BLaER1 treated with 17β-estradiol and CSF1 and Interleukin-3, amounts not matched to agents 10 nM and 100 nM (cell line): ENCODE results near the gene OR10H1.
"Not testable (repeated sequence)": the region's sequence is repeated elsewhere in the genome, so short reads cannot be mapped to it uniquely, and the experiment has no call there.

Source experiments
- H3K27ac ChIP-seq, 11 experiments: shearing (Covaris generic); formaldehyde crosslinking; 2 replicates each; pipeline ENCODE4 v1.8.1; 2022
- H3K27me3 ChIP-seq, 11 experiments: shearing (Covaris generic); formaldehyde crosslinking; 2 replicates each; pipeline ENCODE4 v1.8.1; 2022
- H3K36me3 ChIP-seq, 11 experiments: shearing (Covaris generic); formaldehyde crosslinking; 2 replicates each; pipeline ENCODE4 v1.8.1; 2022
- H3K4me1 ChIP-seq, 10 experiments: shearing (Covaris generic); formaldehyde crosslinking; 2 replicates each; pipeline ENCODE4 v1.8.1; 2022
- H3K4me2 ChIP-seq, 11 experiments: shearing (Covaris generic); formaldehyde crosslinking; 2 replicates each; pipeline ENCODE4 v1.8.1; 2022
- H3K4me3 ChIP-seq, 10 experiments: shearing (Covaris generic); formaldehyde crosslinking; 2 replicates each; pipeline ENCODE4 v1.8.1; 2022
- H3K9ac ChIP-seq, 11 experiments: shearing (Covaris generic); formaldehyde crosslinking; 2 replicates each; pipeline ENCODE4 v1.8.1; 2022
- H3K9me3 ChIP-seq, 11 experiments: shearing (Covaris generic); formaldehyde crosslinking; replicated peaks in 1 of 11; 2 replicates each; pipeline ENCODE4 v1.8.1; 2022
- H4K20me1 ChIP-seq, 11 experiments: shearing (Covaris generic); formaldehyde crosslinking; 2 replicates each; pipeline ENCODE4 v1.8.1; 2022
- Cebpa-rat ChIP-seq, 11 experiments: shearing (Covaris generic); IDR thresholded peaks; 2 replicates each; pipeline ENCODE4 v1.8.1; 2022

Gene OR10H1

DNA sequence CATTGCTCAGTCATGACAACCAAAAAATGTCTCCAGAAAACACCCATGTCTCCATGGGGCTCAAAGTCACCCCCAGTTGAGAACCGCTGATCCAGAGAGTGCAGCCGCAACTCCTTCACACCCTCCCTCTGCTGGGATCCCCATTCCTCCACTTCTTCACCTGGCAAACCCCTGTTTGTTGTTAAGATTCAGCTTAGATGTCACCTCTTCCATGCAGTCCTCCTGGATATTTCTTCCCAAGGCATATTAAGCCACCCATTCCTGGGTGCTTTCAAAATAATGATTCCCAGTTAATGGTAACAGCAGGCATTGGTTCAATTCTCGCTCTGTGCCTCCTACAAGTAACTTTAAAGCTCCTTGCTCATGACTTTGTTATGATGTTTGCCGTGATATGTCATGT, 4.0 kb downstream of the OR10H1 start:
- H3K27ac ChIP-seq: no peak overlapping the region
- H3K4me1 ChIP-seq: peaks cover 0 to 8% (median 0%) of the 10 kb centered on the region in 10 experiments; a peak in 2 of 20 replicates
- H3K9me3 ChIP-seq: no peaks in the 10 kb centered on the region
- H3K4me2 ChIP-seq: no peak overlapping the region
- no peak overlapping the region for H3K4me3 ChIP-seq
- no peaks in the 10 kb centered on the region for H3K36me3 ChIP-seq
- no peak overlapping the region for H3K9ac ChIP-seq
- no peak for TF ChIP-seq Cebpa-rat (IDR thresholded peaks at IDR 0.05)
- H4K20me1 ChIP-seq: no peaks in the 10 kb centered on the region
- no peaks in the 10 kb centered on the region for H3K27me3 ChIP-seq

DNA sequence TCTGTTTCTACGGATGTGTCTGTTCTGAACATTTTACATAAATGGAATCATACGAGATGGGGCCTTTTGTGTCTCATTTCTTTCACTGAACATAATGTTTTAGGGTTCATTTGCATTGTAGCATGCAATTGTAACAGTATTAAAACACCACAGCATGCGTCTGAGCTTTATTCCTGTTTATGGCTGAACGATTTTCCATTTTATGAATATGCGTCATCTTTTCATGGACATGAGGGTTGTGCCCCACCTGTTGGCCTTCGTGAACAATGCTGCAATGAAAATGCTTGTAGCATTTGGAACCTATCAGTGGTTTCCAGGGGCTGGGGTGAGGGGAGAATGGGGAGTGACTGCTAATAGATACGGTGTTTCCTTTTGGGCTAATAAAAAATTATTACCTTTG, 5.1 kb downstream of the OR10H1 start:
- Histone ChIP-seq H4K20me1 (no peaks in the 10 kb centered on the region), H3K4me3 (no peak overlapping the region), H3K27ac (no peak overlapping the region), H3K36me3 (no peaks in the 10 kb centered on the region), H3K9ac (no peak overlapping the region), H3K4me2 (peak overlapping the region in 1 of 11 experiments; percentile 5; a peak in 1 of 22 replicates), H3K9me3 (no peaks in the 10 kb centered on the region), H3K4me1 (peaks cover 0 to 8% (median 0%) of the 10 kb centered on the region in 10 experiments; a peak in 2 of 20 replicates), H3K27me3 (no peaks in the 10 kb centered on the region)
- TF ChIP-seq Cebpa-rat (IDR thresholded peaks at IDR 0.05): no peak

DNA sequence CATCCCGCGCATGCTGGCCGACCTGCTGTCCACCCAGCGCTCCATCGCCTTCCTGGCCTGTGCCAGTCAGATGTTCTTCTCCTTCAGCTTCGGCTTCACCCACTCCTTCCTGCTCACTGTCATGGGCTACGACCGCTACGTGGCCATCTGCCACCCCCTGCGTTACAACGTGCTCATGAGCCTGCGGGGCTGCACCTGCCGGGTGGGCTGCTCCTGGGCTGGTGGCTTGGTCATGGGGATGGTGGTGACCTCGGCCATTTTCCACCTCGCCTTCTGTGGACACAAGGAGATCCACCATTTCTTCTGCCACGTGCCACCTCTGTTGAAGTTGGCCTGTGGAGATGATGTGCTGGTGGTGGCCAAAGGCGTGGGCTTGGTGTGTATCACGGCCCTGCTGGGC, 21.2 kb downstream of the OR10H1 start:
- not testable (repeated sequence) for H3K4me1 ChIP-seq

DNA sequence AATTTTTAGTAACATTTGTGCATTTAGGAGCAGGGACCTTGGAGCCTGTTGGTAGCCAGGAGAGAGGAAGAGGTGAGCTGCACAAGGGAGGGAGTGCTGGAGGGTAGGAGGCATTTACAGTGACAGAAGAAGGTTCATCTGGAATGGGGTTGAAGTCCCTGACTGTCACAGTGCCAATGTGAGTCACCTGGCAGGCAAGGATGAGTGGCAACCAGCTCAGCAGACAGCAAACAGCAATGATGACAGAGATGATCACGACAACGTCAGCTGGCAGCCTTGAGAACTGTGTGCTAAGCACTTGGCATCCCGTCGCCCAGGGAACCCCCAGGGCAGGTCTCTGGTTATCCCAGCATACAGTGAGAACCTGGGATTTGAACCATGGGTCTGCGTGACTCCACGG, 25.4 kb downstream of the OR10H1 start:
- no peak for TF ChIP-seq Cebpa-rat (IDR thresholded peaks at IDR 0.05)
- Histone ChIP-seq H3K4me2 (no peak overlapping the region), H3K4me3 (no peak overlapping the region), H4K20me1 (no peaks in the 10 kb centered on the region), H3K9ac (no peak overlapping the region), H3K4me1 (no peaks in the 10 kb centered on the region), H3K27me3 (no peaks in the 10 kb centered on the region), H3K9me3 (no peaks in the 10 kb centered on the region), H3K36me3 (no peaks in the 10 kb centered on the region), H3K27ac (no peak overlapping the region)

More for the DNA sequence above, 21.2 kb downstream of the OR10H1 start:
- H4K20me1 ChIP-seq, H3K27ac ChIP-seq, H3K4me2 ChIP-seq, H3K27me3 ChIP-seq, H3K36me3 ChIP-seq, H3K9ac ChIP-seq, H3K4me3 ChIP-seq, H3K9me3 ChIP-seq: not testable (repeated sequence)

DNA sequence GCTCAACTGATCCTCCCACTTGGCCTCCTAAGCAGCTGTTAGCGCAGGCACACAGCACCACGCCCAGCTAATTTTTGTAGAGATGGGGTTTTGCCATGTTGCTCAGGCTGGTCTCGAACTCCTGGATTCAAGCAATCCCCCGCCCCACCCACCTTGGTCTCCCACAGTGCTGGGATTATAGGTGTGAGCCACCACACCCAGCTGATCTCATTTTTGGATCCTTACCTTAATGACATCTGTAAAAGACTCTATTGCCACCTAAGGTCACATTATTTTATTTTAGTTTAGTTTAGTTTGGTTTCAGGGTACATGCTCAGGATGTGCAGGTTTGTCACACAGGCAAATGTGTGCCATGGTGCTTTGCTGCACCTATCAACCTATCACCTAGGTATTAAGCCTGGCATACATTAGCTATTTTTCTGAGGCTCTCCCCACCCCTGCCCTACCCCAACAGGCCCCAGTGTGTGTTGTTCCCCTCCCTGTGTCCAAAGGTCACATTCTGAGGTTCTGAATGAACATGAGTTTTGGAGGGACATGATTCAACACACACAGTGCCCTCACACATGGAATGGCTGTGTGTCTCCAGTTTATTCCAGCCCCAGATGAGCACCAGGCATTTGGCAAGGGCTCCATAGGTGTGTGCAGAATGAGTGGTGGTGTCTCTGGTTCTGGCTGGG, 26.7 kb downstream of the OR10H1 start:
- no peak overlapping the region for H3K4me2 ChIP-seq
- H3K4me3 ChIP-seq: no peak overlapping the region
- no peak for TF ChIP-seq Cebpa-rat (IDR thresholded peaks at IDR 0.05)
- no peak overlapping the region for H3K9ac ChIP-seq
- H3K27me3 ChIP-seq: no peaks in the 10 kb centered on the region
- no peaks in the 10 kb centered on the region for H3K4me1 ChIP-seq
- H3K27ac ChIP-seq: no peak overlapping the region
- H3K9me3 ChIP-seq: no peaks in the 10 kb centered on the region
- no peaks in the 10 kb centered on the region for H3K36me3 ChIP-seq
- H4K20me1 ChIP-seq: no peaks in the 10 kb centered on the region

DNA sequence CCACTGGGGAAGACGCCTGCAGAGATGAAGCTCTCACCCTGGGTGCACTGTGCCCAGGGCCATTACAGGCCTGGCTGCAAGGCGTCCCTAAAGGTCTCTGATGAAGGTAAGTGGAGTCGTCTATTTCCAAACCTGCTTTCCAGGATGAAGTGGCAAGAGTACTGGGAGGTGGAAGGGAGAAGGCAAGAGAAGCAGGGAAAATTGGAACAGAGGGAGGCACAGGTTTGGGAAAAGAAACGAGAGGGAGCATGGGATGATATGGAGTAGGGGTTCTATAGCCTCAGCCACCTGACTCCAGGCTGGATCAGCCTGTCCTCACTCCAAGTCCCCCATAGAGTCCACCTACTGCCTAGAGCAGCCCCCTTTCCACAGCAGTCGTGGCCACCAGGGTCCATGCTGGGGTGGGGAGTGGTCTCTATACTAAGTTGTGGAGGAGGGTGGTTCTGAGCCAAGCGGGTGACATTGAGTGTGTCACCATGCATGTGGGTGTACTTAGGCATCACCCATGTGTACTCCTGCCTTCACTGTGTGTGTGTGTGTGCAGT, 27.8 kb downstream of the OR10H1 start, which contains the start of gene OR10H5:
TSS of gene OR10H5 (plus strand) at position 51 of the 545 bp plus-strand sequence. CDS start 6,388 bp downstream, outside the sequence.
- H3K36me3 ChIP-seq: no peaks in the 10 kb centered on the region
- H3K4me1 ChIP-seq: peaks cover 4 to 6% (median 5%) of the 10 kb centered on the region in 10 experiments; a peak in 18 of 20 replicates
- H3K4me2 ChIP-seq: no peak within 1 kb of the TSS
- no peaks in the 10 kb centered on the region for H3K27me3 ChIP-seq
- H3K9ac ChIP-seq: no peak within 1 kb of the TSS
- H3K27ac ChIP-seq: no peak within 1 kb of the TSS
- TF ChIP-seq Cebpa-rat (IDR thresholded peaks at IDR 0.05): no peak
- no peak within 1 kb of the TSS for H3K4me3 ChIP-seq
- no peaks in the 10 kb centered on the region for H4K20me1 ChIP-seq
- no peaks in the 10 kb centered on the region for H3K9me3 ChIP-seq

DNA sequence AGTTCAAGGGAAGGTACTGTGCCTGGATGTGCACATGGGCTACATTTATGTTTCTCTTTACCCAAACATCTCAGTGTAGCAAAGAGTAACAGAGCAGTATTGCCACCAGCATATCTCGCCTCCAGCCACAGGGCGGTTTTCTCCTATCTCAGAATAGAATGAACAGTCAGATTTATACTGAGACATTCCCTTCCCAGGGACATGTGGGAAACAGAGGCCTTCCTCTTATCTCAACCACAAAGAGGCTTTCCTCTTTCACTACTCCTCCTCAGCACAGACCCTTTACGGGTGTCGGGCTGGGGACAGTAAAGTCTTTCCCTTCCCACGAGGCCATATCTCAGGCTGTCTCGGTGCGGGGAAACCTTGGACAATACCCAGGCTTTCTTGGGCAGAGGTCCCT, 32.6 kb downstream of the OR10H1 start:
- peak overlapping the region; percentile 6 to 66 (median 41); a peak in 21 of 22 replicates for H3K4me2 ChIP-seq
- not testable (repeated sequence) for H3K4me3 ChIP-seq, H3K27me3 ChIP-seq, H4K20me1 ChIP-seq, H3K27ac ChIP-seq, H3K9me3 ChIP-seq, H3K36me3 ChIP-seq
- peaks cover 11 to 15% (median 13%) of the 10 kb centered on the region in 10 experiments; a peak in 18 of 20 replicates for H3K4me1 ChIP-seq
- H3K9ac ChIP-seq: 0 out of 22 replicates have a peak overlapping the region, but pooled peaks of 1 of the 11 experiments have one; percentile 28

DNA sequence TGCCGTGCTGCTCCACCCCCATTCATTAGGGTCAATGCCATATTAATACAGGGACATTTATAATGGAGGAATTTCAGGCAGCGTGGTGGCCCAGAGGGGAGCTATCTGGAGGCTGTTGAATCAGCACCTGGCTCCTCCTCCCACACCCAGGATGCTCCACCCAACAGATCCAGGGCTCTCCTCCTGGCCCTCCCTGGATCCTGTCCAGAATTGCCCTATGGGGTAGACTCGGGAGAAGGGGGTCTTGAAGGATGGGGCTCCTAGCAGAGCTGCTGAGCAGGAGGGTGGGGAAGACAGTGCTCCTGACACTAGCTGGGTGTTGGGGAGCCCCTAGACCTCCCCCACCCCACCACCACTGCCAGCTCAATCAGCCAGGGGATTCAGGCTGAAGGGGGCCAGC, 33.3 kb downstream of the OR10H1 start:
- H3K9ac ChIP-seq: no peak overlapping the region
- H3K36me3 ChIP-seq: no peaks in the 10 kb centered on the region
- H3K27ac ChIP-seq: no peak overlapping the region
- H3K27me3 ChIP-seq: no peaks in the 10 kb centered on the region
- TF ChIP-seq Cebpa-rat (IDR thresholded peaks at IDR 0.05): no peak
- H3K4me3 ChIP-seq: no peak overlapping the region
- H4K20me1 ChIP-seq: peaks cover 0 to 9% (median 0%) of the 10 kb centered on the region in 11 experiments; a peak in 2 of 22 replicates
- peaks cover 11 to 15% (median 13%) of the 10 kb centered on the region in 10 experiments; a peak in 18 of 20 replicates for H3K4me1 ChIP-seq
- no peaks in the 10 kb centered on the region for H3K9me3 ChIP-seq
- peak overlapping the region; percentile 6 to 66 (median 41); a peak in 18 of 22 replicates for H3K4me2 ChIP-seq

DNA sequence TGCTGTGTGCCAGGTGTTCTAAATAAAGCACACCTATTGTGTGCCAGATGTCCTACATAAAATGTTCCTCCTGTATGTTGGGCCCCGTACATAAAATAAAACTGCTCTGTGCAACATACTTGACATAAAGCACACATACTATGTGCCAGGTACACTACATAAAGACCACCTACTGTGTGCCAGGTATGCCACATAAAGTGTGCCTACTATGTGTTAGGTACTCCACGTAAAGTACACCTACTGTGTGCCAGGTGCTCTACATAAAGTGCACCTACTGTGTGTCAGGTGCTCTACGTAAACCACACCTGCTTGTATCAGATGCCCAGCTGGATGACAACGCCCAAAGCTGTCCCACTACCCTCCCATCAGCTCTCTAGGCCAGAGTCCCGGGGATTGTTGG, 33.8 kb downstream of the OR10H1 start:
- TF ChIP-seq Cebpa-rat (IDR thresholded peaks at IDR 0.05): no peak
- H3K27me3 ChIP-seq: no peaks in the 10 kb centered on the region
- peaks cover 11 to 15% (median 13%) of the 10 kb centered on the region in 10 experiments; a peak in 18 of 20 replicates for H3K4me1 ChIP-seq
- H3K9me3 ChIP-seq: no peaks in the 10 kb centered on the region
- H3K4me2 ChIP-seq: no peak overlapping the region
- no peak overlapping the region for H3K4me3 ChIP-seq
- H3K27ac ChIP-seq: no peak overlapping the region
- H4K20me1 ChIP-seq: peaks cover 0 to 9% (median 0%) of the 10 kb centered on the region in 11 experiments; a peak in 2 of 22 replicates
- no peaks in the 10 kb centered on the region for H3K36me3 ChIP-seq
- H3K9ac ChIP-seq: no peak overlapping the region
